ENCODE data around the gene STPG4. TPM values are rescaled to one million over a fixed set of nuclear protein-coding genes. Genes with fewer than 3 reads are reported as not detected.
A peak's percentile ranks its signal among the peaks of the same experiment; 100 is the strongest.

Gene STPG4
- total RNA-seq, 2 donors from 2014 or later, result 0.55 TPM; not detected in 1

GRCh38 chr2:47043142-47043890, 111.8 kb downstream of the STPG4 start:
- peak overlapping the region; percentile 37 to 93 for H3K27ac Mint-ChIP-seq
- peaks cover 0 to 18% of the 10 kb centered on the region in 2 donors for H3K36me3 Mint-ChIP-seq
- H3K9me3 Mint-ChIP-seq, result no peaks in the 10 kb centered on the region
- ATAC-seq (no peak), DNase-seq (ENCODE audit: low spot score in 2 of 2) (no peak)

GRCh38 chr2:47041891-47042684, 113.0 kb downstream of the STPG4 start:
- ATAC-seq (no peak), DNase-seq (ENCODE audit: low spot score in 2 of 2) (no peak)
- Mint-ChIP-seq H3K27ac (peak overlapping the region in 1 of 2 donors; percentile 73), H3K9me3 (no peaks in the 10 kb centered on the region), H3K36me3 (peaks cover 5 to 18% of the 10 kb centered on the region in 2 donors)

GRCh38 chr2:47041063-47041462, 114.0 kb downstream of the STPG4 start:
- Mint-ChIP-seq H3K9me3 (no peaks in the 10 kb centered on the region), H3K36me3 (peaks cover 6 to 22% of the 10 kb centered on the region in 2 donors), H3K27ac (no peak overlapping the region)
- no peak for ATAC-seq
- DNase-seq (ENCODE audit: low spot score in 2 of 2), result no peak

GRCh38 chr2:47040651-47041050, 114.5 kb downstream of the STPG4 start:
- Mint-ChIP-seq H3K9me3 (no peaks in the 10 kb centered on the region), H3K27ac (no peak overlapping the region), H3K36me3 (peaks cover 6 to 20% of the 10 kb centered on the region in 2 donors)
- DNase-seq (ENCODE audit: low spot score in 2 of 2), result no peak
- no peak for ATAC-seq

GRCh38 chr2:47039913-47040562, 115.1 kb downstream of the STPG4 start:
- ATAC-seq, result no peak
- peak overlapping the region in 1 of 2 donors; percentile 83 for H3K27ac Mint-ChIP-seq
- peaks cover 6 to 18% of the 10 kb centered on the region in 2 donors for H3K36me3 Mint-ChIP-seq
- no peaks in the 10 kb centered on the region for H3K9me3 Mint-ChIP-seq
- DNase-seq (ENCODE audit: low spot score in 2 of 2), result no peak

- no peaks in the 10 kb centered on the region for H3K9me3 Mint-ChIP-seq
- DNase-seq (ENCODE audit: low spot score in 2 of 2) (no peak), ATAC-seq (no peak)
- peaks cover 6 to 18% of the 10 kb centered on the region in 2 donors for H3K36me3 Mint-ChIP-seq
- H3K27ac Mint-ChIP-seq, result peak overlapping the region; percentile 83 to 94
Measured at GRCh38 chr2:47039489-47039870, 115.6 kb downstream of the STPG4 start.

- Mint-ChIP-seq H3K36me3 (peaks cover 6 to 14% of the 10 kb centered on the region in 2 donors), H3K9me3 (no peaks in the 10 kb centered on the region), H3K27ac (peak overlapping the region; percentile 83 to 94)
- ATAC-seq (peak; percentile 63 to 84), DNase-seq (ENCODE audit: low spot score in 2 of 2) (peak in 1 of 2 donors; percentile 13)
Measured at GRCh38 chr2:47038656-47039488, 116.2 kb downstream of the STPG4 start.

GRCh38 chr2:47037678-47038077, 117.4 kb downstream of the STPG4 start:
- peaks cover 6 to 14% of the 10 kb centered on the region in 2 donors for H3K36me3 Mint-ChIP-seq
- no peaks in the 10 kb centered on the region for H3K9me3 Mint-ChIP-seq
- ATAC-seq (no peak), DNase-seq (ENCODE audit: low spot score in 2 of 2) (no peak)
- H3K27ac Mint-ChIP-seq, result no peak overlapping the region

Other genes starting within 250 kb of the STPG4 start
- 10 to 100 TPM; 25.6 to 50.7 TPM for gene MCFD2, start 239.5 kb downstream of the STPG4 start, total RNA-seq
- gene TTC7A, start 214.1 kb downstream of the STPG4 start, total RNA-seq, result 10 to 100 TPM; 32.9 to 66.6 TPM
- 100 to 1,000 TPM; 327 to 430 TPM for gene CALM2, start 21.2 kb upstream of the STPG4 start, total RNA-seq
- gene EPCAM, start 214.0 kb upstream of the STPG4 start, total RNA-seq, result under 1 TPM in 1 of 2 donors, not detected in 1; 0.23 TPM
- gene MSH2, start 247.8 kb upstream of the STPG4 start, total RNA-seq, result 10 to 100 TPM; 56.0 to 57.2 TPM